HL-60 (cell line): ENCODE data around the gene NUAK2.

Experiments used
- DNase-seq, 2 experiments: peaks; one replicate each; pipeline ENCODE4 v3.0.0-alpha.2; 2010 to 2020; ENCODE audit warnings: low read depth in 1 of 2, low spot score in 1 of 2
- H3K27ac ChIP-seq: fragments of 250-450 bp; sonication (Bioruptor Pico); replicated peaks from 2 replicates; pipeline ENCODE4 v1.5.1; 2020; ENCODE audit warnings: mild to moderate bottlenecking, moderate library complexity
- H3K27me3 ChIP-seq: fragments of 250-450 bp; sonication (Bioruptor Pico); 2 replicates; pipeline ENCODE4 v1.5.1; 2021; ENCODE audit warnings: mild to moderate bottlenecking, moderate library complexity; ENCODE audit not compliant: insufficient read depth, poor library complexity, severe bottlenecking
- H3K4me3 ChIP-seq: replicated peaks from 2 replicates; pipeline ENCODE4 v1.5.1; 2011; ENCODE audit warnings: mild to moderate bottlenecking, control low read depth, low read length; ENCODE audit not compliant: insufficient read depth
- GABPA ChIP-seq: IDR thresholded peaks from 2 replicates; pipeline ENCODE4 v1.6.1; 2012; ENCODE audit warnings: low read depth
- POLR2AphosphoS5 ChIP-seq: IDR thresholded peaks from 2 replicates; pipeline ENCODE4 v1.6.1; 2012; ENCODE audit warnings: low read depth
- REST ChIP-seq: IDR thresholded peaks from 2 replicates; pipeline ENCODE4 v1.6.1; 2012; ENCODE audit warnings: low read depth; ENCODE audit not compliant: insufficient replicate concordance
- SPI1 ChIP-seq: IDR thresholded peaks from 2 replicates; pipeline ENCODE4 v1.6.1; 2012; ENCODE audit warnings: low read depth, mild to moderate bottlenecking, borderline replicate concordance
- TF ChIP-seq, protein P1 (sequence below): IDR thresholded peaks from one replicate; pipeline ENCODE4 v1.5.1; 2011; ENCODE audit warnings: low read length, control low read depth, inconsistent platforms; ENCODE audit not compliant: insufficient read depth

The NUAK2 gene

DNA sequence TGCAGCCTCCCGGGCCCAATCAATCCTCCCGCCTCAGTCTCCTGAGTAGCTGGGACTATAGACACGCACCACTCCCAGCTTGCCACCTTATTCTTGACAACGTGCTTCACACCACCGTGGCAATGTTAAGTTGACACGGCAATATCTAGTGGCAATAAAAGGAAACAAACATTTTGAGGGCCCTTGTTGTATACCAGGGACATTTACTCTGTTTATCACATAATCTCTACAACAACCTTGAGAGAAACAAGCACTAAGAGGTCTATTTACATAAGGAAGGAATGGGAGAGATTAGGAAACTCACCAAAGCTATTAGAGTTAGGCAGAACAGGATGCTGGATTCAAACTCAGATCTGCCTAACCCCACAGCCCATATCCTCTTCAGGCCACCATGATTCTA lies 32.1 kb upstream of the NUAK2 start:
- H3K27ac ChIP-seq: no peak overlapping the region
- peaks cover 13% of the 10 kb centered on the region for H3K27me3 ChIP-seq
- TF ChIP-seq REST: no peak
- TF ChIP-seq, protein P1, sequence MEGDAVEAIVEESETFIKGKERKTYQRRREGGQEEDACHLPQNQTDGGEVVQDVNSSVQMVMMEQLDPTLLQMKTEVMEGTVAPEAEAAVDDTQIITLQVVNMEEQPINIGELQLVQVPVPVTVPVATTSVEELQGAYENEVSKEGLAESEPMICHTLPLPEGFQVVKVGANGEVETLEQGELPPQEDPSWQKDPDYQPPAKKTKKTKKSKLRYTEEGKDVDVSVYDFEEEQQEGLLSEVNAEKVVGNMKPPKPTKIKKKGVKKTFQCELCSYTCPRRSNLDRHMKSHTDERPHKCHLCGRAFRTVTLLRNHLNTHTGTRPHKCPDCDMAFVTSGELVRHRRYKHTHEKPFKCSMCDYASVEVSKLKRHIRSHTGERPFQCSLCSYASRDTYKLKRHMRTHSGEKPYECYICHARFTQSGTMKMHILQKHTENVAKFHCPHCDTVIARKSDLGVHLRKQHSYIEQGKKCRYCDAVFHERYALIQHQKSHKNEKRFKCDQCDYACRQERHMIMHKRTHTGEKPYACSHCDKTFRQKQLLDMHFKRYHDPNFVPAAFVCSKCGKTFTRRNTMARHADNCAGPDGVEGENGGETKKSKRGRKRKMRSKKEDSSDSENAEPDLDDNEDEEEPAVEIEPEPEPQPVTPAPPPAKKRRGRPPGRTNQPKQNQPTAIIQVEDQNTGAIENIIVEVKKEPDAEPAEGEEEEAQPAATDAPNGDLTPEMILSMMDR: no peak
- no peak for TF ChIP-seq GABPA
- no peak for TF ChIP-seq SPI1
- TF ChIP-seq POLR2AphosphoS5: no peak

GRCh38 chr1:205353191-205353590 lies 31.6 kb upstream of the NUAK2 start:
- DNase-seq: no peak
- TF ChIP-seq POLR2AphosphoS5 (no peak), GABPA (no peak), SPI1 (no peak), REST (no peak)
- TF ChIP-seq, protein P1: no peak
- H3K27ac ChIP-seq: no peak overlapping the region
- no peak overlapping the region for H3K4me3 ChIP-seq
- peaks cover 13% of the 10 kb centered on the region for H3K27me3 ChIP-seq

More for the DNA sequence above, 32.1 kb upstream of the NUAK2 start:
- H3K4me3 ChIP-seq: no peak overlapping the region
- DNase-seq: no peak

DNA sequence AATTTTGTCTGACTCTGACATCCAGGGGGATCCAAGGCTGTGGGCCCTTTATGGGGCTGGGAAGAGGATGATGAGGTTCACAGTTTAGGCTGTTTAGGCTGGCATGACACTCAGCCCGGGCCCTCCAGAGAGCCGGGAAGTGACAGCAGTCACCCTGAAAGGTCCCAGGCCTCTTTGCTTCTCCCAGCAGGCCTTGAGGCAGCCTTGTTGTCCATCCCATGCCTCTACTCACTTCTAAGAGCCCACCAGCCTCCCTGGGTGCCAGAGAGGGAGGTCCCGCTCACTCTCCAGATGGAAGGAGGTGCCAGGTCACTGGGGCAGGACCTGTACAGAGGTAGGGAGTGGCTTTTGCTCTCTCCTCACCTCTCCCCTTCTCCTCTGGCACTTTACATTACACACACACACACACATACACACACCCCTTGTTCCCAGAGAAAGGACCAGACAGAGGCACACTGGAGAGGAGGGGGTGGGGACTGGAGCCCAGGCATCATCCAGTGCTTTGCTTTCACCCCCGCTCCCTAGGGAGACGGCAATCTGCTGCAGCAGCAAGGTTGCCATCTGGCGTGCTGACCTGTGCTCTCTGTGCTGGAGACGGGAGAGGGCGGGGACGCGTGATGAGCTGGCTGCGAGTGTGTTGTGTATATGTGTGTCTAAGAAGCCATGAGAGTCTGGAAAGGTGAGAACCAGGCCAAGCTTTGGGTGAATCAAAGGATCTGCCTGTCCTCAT lies 30.6 kb upstream of the NUAK2 start:
- DNase-seq: no peak
- Histone ChIP-seq H3K27ac (no peak overlapping the region), H3K4me3 (no peak overlapping the region), H3K27me3 (peaks cover 10% of the 10 kb centered on the region)
- TF ChIP-seq, protein P1: no peak
- no peak for TF ChIP-seq REST
- TF ChIP-seq GABPA: no peak
- TF ChIP-seq SPI1: no peak
- TF ChIP-seq POLR2AphosphoS5: no peak
